H1 (cell line): ENCODE measurements around the gene DDX31. TPM values are rescaled to one million over a fixed set of nuclear protein-coding genes. Genes with fewer than 3 reads are reported as not detected.

Experiments used
- BCL11A ChIP-seq, 2 experiments: IDR thresholded peaks; one replicate each; pipeline ENCODE4 v1.6.1; 2011; ENCODE audit warnings: low read depth in 2 of 2, low read length in 2 of 2, mild to moderate bottlenecking in 2 of 2
- CHD2 ChIP-seq: IDR thresholded peaks from 2 replicates; pipeline ENCODE4 v1.6.1; 2012; ENCODE audit warnings: low read length, improper control_type of control experiment
- GABPA ChIP-seq: IDR thresholded peaks from 2 replicates; pipeline ENCODE4 v1.6.1; 2011; ENCODE audit warnings: mild to moderate bottlenecking, low read length, moderate library complexity, borderline replicate concordance; ENCODE audit not compliant: insufficient read depth
- GTF2F1 ChIP-seq: IDR thresholded peaks from 2 replicates; pipeline ENCODE4 v1.6.1; 2012; ENCODE audit warnings: low read depth, low read length, improper control_type of control experiment, borderline replicate concordance
- JUN ChIP-seq: IDR thresholded peaks from 2 replicates; pipeline ENCODE4 v1.6.1; 2011; ENCODE audit warnings: low read depth, mild to moderate bottlenecking, improper control_type of control experiment, low read length
- POLR2A ChIP-seq, 2 experiments: IDR thresholded peaks; 1 replicate in 1 of 2; 2 replicates in 1 of 2; pipeline ENCODE4 v1.6.1; 2011; ENCODE audit warnings: low read depth in 2 of 2, low read length in 2 of 2, mild to moderate bottlenecking in 2 of 2; ENCODE audit errors: control extremely low read depth in 1 of 2
- POLR2AphosphoS5 ChIP-seq: IDR thresholded peaks from 2 replicates; pipeline ENCODE4 v1.6.1; 2011; ENCODE audit warnings: low read depth, low read length
- SP1 ChIP-seq: IDR thresholded peaks from 2 replicates; pipeline ENCODE4 v1.6.1; 2011; ENCODE audit warnings: low read depth, low read length
- polyA plus RNA-seq, 7 experiments: library from polyadenylated mRNA; depleted of rRNA in 3 of 7; stranded (reverse) in 5 of 7; unstranded in 2 of 7; fragments of >200 nt in 5 of 7; fragments of 200-250 nt in 2 of 7; gene quantifications; 1 replicate in 5 of 7; 2 replicates in 1 of 7; 4 replicates in 1 of 7; pipeline versions ENCODE4 v1.2.1 to v1.2.3, GENCODE V29; 2011 to 2013; ENCODE audit warnings: missing spikeins in 2 of 7, mixed read lengths in 2 of 7
- total RNA-seq: library from RNA; stranded (reverse); fragmentation: NEBNext Ultra II Directional; extraction: Animal tissue kit (Norgen Biotek cat#: 25700); gene quantifications from 2 replicates; pipeline ENCODE4 v1.2.1, GENCODE V29; 2021
- TF ChIP-seq, protein P1 (sequence below): fragments of 300-600 bp; sonication (generic); IDR thresholded peaks from 2 replicates; pipeline ENCODE4 v1.7.1; 2012; ENCODE audit warnings: low read length, moderate library complexity, mild to moderate bottlenecking, inconsistent platforms; ENCODE audit not compliant: insufficient replicate concordance

The DDX31 gene
- total and polyA plus RNA-seq, 2 of the 8 experiments (the other 6 are each of a cell fraction or from before 2014, with no cell fraction given), result 9.5 to 23.7 TPM

DNA sequence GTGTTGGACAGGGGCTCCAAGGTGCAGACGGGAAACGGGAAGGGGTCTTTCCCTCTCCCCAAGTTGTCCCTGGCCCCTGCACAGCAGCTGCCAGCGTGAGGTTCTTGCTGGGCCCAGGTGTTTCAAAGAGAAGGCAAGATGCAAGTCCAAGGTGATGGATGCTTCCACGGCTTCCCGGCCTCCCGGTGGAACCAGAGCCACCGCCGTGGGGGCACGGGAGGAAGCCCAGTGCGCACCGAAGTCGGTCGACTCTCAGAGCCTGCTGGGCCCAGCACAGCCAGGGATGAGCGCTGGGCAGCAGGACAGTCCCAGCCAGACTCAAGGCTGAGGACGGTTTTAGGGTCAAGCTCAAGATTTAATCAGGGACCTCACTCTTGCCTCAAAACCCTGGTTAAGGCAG lies 112.6 kb downstream of the DDX31 start (continued):
- TF ChIP-seq, protein P1, sequence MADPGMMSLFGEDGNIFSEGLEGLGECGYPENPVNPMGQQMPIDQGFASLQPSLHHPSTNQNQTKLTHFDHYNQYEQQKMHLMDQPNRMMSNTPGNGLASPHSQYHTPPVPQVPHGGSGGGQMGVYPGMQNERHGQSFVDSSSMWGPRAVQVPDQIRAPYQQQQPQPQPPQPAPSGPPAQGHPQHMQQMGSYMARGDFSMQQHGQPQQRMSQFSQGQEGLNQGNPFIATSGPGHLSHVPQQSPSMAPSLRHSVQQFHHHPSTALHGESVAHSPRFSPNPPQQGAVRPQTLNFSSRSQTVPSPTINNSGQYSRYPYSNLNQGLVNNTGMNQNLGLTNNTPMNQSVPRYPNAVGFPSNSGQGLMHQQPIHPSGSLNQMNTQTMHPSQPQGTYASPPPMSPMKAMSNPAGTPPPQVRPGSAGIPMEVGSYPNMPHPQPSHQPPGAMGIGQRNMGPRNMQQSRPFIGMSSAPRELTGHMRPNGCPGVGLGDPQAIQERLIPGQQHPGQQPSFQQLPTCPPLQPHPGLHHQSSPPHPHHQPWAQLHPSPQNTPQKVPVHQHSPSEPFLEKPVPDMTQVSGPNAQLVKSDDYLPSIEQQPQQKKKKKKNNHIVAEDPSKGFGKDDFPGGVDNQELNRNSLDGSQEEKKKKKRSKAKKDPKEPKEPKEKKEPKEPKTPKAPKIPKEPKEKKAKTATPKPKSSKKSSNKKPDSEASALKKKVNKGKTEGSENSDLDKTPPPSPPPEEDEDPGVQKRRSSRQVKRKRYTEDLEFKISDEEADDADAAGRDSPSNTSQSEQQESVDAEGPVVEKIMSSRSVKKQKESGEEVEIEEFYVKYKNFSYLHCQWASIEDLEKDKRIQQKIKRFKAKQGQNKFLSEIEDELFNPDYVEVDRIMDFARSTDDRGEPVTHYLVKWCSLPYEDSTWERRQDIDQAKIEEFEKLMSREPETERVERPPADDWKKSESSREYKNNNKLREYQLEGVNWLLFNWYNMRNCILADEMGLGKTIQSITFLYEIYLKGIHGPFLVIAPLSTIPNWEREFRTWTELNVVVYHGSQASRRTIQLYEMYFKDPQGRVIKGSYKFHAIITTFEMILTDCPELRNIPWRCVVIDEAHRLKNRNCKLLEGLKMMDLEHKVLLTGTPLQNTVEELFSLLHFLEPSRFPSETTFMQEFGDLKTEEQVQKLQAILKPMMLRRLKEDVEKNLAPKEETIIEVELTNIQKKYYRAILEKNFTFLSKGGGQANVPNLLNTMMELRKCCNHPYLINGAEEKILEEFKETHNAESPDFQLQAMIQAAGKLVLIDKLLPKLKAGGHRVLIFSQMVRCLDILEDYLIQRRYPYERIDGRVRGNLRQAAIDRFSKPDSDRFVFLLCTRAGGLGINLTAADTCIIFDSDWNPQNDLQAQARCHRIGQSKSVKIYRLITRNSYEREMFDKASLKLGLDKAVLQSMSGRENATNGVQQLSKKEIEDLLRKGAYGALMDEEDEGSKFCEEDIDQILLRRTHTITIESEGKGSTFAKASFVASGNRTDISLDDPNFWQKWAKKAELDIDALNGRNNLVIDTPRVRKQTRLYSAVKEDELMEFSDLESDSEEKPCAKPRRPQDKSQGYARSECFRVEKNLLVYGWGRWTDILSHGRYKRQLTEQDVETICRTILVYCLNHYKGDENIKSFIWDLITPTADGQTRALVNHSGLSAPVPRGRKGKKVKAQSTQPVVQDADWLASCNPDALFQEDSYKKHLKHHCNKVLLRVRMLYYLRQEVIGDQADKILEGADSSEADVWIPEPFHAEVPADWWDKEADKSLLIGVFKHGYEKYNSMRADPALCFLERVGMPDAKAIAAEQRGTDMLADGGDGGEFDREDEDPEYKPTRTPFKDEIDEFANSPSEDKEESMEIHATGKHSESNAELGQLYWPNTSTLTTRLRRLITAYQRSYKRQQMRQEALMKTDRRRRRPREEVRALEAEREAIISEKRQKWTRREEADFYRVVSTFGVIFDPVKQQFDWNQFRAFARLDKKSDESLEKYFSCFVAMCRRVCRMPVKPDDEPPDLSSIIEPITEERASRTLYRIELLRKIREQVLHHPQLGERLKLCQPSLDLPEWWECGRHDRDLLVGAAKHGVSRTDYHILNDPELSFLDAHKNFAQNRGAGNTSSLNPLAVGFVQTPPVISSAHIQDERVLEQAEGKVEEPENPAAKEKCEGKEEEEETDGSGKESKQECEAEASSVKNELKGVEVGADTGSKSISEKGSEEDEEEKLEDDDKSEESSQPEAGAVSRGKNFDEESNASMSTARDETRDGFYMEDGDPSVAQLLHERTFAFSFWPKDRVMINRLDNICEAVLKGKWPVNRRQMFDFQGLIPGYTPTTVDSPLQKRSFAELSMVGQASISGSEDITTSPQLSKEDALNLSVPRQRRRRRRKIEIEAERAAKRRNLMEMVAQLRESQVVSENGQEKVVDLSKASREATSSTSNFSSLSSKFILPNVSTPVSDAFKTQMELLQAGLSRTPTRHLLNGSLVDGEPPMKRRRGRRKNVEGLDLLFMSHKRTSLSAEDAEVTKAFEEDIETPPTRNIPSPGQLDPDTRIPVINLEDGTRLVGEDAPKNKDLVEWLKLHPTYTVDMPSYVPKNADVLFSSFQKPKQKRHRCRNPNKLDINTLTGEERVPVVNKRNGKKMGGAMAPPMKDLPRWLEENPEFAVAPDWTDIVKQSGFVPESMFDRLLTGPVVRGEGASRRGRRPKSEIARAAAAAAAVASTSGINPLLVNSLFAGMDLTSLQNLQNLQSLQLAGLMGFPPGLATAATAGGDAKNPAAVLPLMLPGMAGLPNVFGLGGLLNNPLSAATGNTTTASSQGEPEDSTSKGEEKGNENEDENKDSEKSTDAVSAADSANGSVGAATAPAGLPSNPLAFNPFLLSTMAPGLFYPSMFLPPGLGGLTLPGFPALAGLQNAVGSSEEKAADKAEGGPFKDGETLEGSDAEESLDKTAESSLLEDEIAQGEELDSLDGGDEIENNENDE, result no peak
- TF ChIP-seq CHD2 (no peak), GABPA (no peak), JUN (no peak), POLR2AphosphoS5 (no peak), POLR2A (IDR thresholded peaks at IDR 0.05; ENCODE audit: control extremely low read depth in 1 of 2, low read depth in 2 of 2, low read length in 2 of 2) (no peak), GTF2F1 (no peak), BCL11A (IDR thresholded peaks at IDR 0.05; ENCODE audit: low read depth in 2 of 2, low read length in 2 of 2) (no peak), SP1 (no peak)
